ENCODE measurements around the gene UNC5C.
"Not testable (repeated sequence)": the region's sequence is repeated elsewhere in the genome, so short reads cannot be mapped to it uniquely, and the experiment has no call there.

The UNC5C gene

GRCh38 chr4:95161781-95162469 is 386.8 kb downstream of the UNC5C start:
- no peak for DNase-seq

DNA sequence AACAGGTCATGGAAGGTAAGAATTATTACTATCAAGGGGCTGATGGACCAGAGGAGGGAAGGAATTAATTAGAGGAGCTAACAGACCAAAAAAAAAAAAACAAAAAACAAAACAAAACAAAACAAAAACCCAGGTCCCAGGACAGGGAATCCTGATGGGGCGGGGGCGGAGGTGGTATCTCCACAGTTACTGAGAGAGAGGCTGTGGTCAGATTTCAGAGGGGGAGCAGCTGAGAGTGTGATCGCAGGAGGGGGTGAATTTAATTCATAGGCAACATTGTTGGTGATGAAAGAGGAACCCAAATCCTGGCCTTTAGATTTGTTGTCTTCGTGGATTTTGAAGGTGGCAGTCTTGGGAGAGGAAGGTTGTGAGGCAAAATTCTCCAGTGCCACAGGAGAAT is 389.4 kb downstream of the UNC5C start:
- DNase-seq: no peak

DNA sequence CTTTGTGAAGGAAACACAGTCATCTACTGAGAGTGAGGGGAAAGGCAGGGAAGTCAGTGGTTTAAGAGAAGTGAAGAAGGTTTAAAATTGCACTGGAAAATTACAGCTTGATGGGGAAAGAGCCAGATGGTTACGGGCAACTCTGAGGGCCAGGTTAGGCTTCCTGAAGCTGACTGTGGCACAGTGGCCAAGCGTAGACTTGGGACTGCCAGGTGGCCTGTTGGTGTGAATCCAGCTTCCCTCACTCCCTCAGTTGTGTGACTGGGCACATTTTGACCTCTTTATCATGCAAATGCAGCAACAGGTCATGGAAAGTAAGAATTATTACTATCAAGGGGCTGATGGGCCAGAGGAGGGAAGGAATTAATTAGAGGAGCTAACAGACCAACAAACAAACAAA is 390.1 kb downstream of the UNC5C start:
- no peak for DNase-seq

- DNase-seq: no peak
Observed at GRCh38 chr4:95158045-95158444, 390.7 kb downstream of the UNC5C start.

DNA sequence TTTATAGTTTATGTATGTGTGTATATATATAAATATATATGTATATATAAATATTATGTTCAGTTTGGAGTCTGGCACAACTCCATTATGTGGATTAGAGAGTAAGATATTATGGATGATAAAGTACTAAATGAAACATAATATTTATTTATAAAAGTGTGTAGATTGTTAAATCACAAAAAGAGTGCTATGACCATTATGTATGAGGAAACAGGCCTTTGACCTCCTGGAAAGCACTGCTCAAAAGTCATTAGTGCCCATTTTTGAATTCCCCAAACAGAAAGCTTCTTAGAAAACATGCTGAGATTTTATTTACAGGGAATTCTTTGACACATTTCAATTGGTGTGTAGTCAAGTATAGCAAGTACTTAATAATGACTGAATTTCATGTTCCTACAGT is 391.2 kb downstream of the UNC5C start:
- no peak for DNase-seq

DNA sequence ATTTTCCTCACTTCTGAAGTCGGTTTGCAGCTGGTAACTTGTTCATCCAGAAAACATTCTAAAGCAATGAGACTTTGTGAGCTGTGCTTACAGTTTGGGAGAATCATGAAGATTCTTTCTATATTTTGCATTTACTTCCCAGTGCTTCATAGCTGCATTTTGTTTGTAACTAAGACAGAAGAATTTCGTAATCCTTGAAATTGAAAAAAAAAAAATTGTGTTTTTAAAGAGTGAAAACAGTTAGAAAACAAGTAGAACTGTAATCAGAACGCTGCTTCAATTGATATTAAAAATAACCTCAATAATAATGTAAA is 392.4 kb downstream of the UNC5C start:
- no peak for DNase-seq

DNA sequence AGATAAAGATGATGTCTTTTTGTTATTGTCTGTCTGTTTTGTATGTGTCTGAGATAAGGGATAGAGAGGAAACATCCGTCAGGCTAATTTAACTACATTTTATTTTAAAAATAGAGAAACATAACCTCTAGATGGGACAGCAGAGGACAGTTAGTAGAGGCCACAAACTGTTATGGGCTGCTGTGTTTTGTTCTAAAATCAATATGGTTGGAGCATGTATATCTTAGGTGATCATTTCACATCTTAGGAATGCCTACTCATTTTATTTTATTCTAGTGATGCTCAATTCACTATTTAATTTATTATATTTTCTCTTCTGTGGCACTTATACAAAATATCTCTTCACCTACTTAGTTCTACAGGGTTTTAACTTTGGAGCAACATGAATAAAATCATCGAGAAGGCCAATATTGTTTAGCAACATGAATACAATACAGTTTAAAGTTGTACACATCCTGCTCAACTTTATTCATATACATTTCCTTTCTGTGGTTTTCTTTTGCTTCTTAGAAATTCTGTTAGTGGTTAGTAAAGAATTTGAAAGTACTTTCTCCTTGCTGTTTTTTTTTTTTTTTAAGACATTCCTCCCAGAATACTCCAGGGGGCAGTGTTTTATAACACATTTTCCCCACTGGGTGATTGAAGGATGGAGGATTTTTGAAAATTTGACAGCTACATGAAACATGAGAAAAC is 392.9 kb downstream of the UNC5C start:
- DNase-seq: no peak

GRCh38 chr4:95153182-95153581 is 395.6 kb downstream of the UNC5C start:
- no peak for DNase-seq

DNA sequence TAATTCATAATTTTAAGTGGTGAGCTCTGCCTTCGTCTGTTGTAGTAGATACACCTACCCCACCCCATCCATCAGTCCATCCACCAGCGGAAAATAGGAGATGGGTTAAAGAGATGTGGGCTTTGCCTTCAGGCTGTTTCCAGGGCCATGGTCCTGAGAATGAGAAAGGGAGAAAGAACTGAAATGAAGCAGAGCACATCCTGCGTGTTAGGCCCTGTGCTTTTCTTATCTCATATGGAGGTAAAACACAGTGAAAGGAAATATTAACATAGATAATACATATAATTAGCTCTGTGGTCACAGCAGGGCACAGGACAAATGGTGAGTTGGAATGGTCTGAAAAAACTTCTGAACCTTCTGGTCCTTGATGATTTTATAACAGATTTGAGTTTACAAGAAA is 397.5 kb downstream of the UNC5C start:
- DNase-seq: no peak

DNA sequence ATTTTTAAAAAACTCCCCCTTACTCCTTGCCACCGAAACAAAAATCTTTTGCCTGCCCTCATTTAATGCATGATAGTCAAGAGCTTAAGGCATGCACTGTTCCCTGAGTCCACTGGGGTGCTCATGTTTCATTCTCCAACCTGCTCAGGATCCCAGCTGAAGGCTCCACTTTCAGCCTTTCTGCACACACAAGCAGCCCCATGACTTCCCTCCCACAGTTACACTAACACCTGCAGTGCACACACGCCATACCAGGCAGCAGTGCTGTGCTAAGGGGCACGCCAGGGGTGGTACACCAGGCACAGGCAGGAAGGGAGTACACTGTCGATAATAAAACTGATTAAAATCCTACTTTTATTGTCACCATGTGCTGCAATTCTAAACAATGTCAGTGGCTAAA is 405.8 kb downstream of the UNC5C start:
- no peak for DNase-seq

- DNase-seq: no peak
Observed at GRCh38 chr4:95141361-95141760, 407.4 kb downstream of the UNC5C start.

GRCh38 chr4:95139424-95139823 is 409.3 kb downstream of the UNC5C start:
- DNase-seq: not testable (repeated sequence)

- not testable (repeated sequence) for DNase-seq
Observed at GRCh38 chr4:95134016-95134415, 414.8 kb downstream of the UNC5C start.

DNA sequence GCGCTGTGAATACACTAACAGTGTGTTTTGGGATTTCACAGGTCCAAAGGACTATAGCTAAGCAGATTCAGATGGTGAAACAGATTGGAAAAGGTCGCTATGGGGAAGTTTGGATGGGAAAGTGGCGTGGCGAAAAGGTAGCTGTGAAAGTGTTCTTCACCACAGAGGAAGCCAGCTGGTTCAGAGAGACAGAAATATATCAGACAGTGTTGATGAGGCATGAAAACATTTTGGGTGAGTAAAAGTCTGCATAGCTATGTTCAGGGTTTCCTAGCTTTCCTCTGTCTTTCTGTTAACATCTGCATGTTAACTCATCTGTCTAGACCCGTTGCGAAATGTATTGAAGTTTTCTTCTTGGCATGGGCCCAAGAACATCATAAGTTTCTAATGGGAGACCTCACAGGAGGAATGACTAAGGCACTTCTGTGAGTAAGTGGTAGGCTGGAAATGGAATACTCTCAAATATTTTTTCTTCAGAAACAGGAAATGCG is 418.9 kb downstream of the UNC5C start:
- peak; percentile 53 for DNase-seq

GRCh38 chr4:95129031-95129430 is 419.7 kb downstream of the UNC5C start:
- DNase-seq: no peak

DNA sequence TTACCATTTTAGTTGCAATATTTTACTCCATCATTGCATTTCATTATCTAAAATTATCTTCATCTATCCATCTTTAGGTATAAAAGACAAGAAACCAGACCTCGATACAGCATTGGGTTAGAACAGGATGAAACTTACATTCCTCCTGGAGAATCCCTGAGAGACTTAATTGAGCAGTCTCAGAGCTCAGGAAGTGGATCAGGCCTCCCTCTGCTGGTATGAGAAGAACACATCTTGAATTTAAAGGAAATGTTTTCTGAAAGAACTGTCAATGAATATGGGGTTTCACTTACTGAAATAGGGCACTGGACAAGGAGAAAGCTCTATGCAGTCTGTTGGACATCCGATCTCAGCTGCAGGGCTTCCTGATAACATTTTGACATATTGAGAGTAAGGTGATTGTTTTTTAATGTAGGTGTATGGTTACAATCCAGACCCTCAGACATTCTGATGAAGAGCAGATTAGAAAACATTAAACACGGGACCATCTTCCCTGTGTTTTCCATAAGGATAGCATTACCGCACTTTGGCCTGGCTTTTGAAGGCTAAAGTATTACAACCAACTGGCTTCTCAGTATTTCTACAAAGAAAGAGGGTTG is 423.8 kb downstream of the UNC5C start:
- DNase-seq: peak; percentile 30

- DNase-seq: no peak
Observed at GRCh38 chr4:95122001-95122400, 426.8 kb downstream of the UNC5C start.

- no peak for DNase-seq
Observed at GRCh38 chr4:95120456-95120855, 428.3 kb downstream of the UNC5C start.

GRCh38 chr4:95118497-95118896 is 430.3 kb downstream of the UNC5C start:
- no peak for DNase-seq

DNA sequence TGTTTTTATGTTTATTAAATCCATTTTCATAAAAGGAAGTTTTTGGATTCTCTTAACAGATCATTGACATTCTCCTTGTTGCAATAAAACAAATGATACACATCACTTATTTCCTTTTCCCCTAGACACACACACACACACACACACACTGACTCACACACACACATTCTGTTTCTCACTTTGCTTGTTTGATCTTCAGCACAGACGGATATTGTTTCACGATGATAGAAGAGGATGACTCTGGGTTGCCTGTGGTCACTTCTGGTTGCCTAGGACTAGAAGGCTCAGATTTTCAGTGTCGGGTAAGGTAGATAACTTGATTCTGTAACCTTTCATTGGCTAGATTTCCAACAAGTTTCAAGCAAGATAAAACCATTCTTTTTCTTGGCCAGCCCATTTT is 434.3 kb downstream of the UNC5C start:
- DNase-seq: no peak
